GM21515 (cell line): ENCODE results near the gene CRY1.
A peak's percentile ranks its signal among the peaks of the same experiment; 100 is the strongest.

ENCODE experiments used
- ATAC-seq: cut with Tn5 transposase; IDR thresholded peaks from one replicate; pipeline ENCODE4 v1.9.1; 2021; ENCODE audit not compliant: unreplicated experiment

CRY1 gene

GRCh38 chr12:106974511-106974910 is 118.8 kb downstream of the CRY1 start:
- peak; percentile 69 for ATAC-seq

GRCh38 chr12:106973545-106973944 is 119.8 kb downstream of the CRY1 start:
- ATAC-seq: no peak

GRCh38 chr12:106971065-106971464 is 122.3 kb downstream of the CRY1 start:
- ATAC-seq: no peak

GRCh38 chr12:106964526-106964925 is 128.8 kb downstream of the CRY1 start:
- no peak for ATAC-seq

GRCh38 chr12:106962286-106962685 is 131.1 kb downstream of the CRY1 start:
- ATAC-seq: no peak

- no peak for ATAC-seq
Observed at GRCh38 chr12:106960443-106960842, 132.9 kb downstream of the CRY1 start.

GRCh38 chr12:106957583-106957982 is 135.8 kb downstream of the CRY1 start:
- no peak for ATAC-seq

GRCh38 chr12:106956048-106956578 is 137.2 kb downstream of the CRY1 start:
- ATAC-seq: peak; percentile 41

GRCh38 chr12:106955377-106956047 is 137.8 kb downstream of the CRY1 start, which contains the start of gene TMEM263:
TSS of gene TMEM263 (plus strand) at chr12:106955907. CDS start at chr12:106967117, 11,210 bp downstream.
- peak; percentile 68 for ATAC-seq

- ATAC-seq: peak; percentile 9
Observed at GRCh38 chr12:106954462-106955376, 138.6 kb downstream of the CRY1 start.

- no peak for ATAC-seq
Observed at GRCh38 chr12:106953352-106954250, 139.7 kb downstream of the CRY1 start.

- ATAC-seq: no peak
Observed at GRCh38 chr12:106950591-106950990, 142.8 kb downstream of the CRY1 start.

GRCh38 chr12:106947461-106947860 is 145.9 kb downstream of the CRY1 start:
- no peak for ATAC-seq

GRCh38 chr12:106945261-106945851 is 148.0 kb downstream of the CRY1 start:
- ATAC-seq: no peak

- ATAC-seq: no peak
Observed at GRCh38 chr12:106942775-106943174, 150.6 kb downstream of the CRY1 start.

- no peak for ATAC-seq
Observed at GRCh38 chr12:106941481-106942156, 151.7 kb downstream of the CRY1 start.
